A204.1 (cell line): ENCODE results near the gene PTPRA.
A peak's percentile ranks its signal among the peaks of the same experiment; 100 is the strongest.
"Not testable (repeated sequence)": the region's sequence is repeated elsewhere in the genome, so short reads cannot be mapped to it uniquely, and the experiment has no call there.

Experiments
- FAIRE-seq: peaks from 2 replicates; lab custom pipeline; 2012; peaks lifted over from hg19 to GRCh38; lab: Jason Lieb, UNC

The PTPRA gene

DNA sequence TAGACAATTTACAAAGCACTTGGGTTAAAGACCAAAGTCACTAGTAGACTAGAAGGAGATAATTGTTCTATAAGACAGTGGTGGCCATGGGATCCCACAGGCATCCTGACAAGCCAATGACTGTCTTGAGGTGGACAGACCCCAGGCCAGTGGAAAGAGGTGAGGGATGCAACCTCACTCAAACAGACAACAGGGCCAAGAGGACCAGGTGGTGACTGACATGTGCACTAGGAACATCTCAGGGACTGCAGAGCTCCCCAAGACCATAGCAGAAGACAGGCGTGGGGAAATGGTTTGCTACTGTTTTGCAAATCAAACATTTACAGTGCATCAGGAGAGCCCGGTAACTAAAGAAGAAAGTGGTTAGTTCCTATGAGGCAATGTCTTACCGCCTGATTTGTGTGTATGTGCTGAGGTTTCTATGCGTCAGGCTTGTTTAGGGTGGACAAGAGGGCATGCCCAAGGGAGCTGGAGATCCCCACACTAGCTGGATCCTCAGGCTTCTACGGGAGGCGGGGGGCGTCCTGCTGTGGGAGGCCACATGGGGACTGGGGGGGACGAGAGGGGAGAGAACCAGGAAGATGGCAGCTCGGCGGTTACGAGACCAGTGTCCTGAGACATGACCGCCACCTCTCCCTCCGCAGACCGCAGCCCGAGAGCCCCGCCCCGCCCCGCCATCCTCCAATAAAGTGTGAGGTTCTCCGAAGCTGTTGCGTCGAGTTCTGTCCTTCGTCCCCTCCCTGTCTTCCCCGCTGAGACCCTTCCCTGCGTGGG lies 171.9 kb downstream of the PTPRA start:
- peak; percentile 96 for FAIRE-seq

DNA sequence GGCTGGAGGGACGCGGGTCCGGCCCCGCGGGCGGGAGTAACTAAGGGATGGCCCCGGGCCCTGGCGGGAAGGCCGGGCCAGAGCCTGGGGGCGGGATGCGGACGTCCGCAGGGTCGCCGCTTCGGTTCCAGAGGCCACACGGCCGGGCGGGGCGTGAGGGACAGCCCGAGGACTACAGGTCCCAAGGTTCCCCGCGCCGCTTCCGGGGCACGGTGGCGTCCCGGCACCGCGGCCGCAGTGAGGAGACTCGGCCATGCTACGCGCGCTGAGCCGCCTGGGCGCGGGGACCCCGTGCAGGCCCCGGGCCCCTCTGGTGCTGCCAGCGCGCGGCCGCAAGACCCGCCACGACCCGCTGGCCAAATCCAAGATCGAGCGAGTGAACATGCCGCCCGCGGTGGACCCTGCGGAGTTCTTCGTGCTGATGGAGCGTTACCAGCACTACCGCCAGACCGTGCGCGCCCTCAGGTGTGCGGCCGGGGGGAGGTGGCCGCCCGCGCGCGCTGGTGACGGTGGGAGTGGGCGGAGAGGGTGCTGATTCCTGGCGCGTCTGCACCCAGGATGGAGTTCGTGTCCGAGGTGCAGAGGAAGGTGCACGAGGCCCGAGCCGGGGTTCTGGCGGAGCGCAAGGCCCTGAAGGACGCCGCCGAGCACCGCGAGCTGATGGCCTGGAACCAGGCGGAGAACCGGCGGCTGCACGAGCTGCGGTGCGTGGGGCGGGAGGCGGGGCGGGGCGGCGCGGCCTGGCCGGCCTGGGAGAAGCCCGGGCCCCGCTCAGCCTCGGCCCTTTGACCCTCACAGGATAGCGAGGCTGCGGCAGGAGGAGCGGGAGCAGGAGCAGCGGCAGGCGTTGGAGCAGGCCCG lies 172.8 kb downstream of the PTPRA start, which contains the start of gene MRPS26:
Gene MRPS26 (plus strand): TSS at position 237 of the 861 bp plus-strand sequence. CDS start 17 bp downstream, at position 254.
- no peak for FAIRE-seq

DNA sequence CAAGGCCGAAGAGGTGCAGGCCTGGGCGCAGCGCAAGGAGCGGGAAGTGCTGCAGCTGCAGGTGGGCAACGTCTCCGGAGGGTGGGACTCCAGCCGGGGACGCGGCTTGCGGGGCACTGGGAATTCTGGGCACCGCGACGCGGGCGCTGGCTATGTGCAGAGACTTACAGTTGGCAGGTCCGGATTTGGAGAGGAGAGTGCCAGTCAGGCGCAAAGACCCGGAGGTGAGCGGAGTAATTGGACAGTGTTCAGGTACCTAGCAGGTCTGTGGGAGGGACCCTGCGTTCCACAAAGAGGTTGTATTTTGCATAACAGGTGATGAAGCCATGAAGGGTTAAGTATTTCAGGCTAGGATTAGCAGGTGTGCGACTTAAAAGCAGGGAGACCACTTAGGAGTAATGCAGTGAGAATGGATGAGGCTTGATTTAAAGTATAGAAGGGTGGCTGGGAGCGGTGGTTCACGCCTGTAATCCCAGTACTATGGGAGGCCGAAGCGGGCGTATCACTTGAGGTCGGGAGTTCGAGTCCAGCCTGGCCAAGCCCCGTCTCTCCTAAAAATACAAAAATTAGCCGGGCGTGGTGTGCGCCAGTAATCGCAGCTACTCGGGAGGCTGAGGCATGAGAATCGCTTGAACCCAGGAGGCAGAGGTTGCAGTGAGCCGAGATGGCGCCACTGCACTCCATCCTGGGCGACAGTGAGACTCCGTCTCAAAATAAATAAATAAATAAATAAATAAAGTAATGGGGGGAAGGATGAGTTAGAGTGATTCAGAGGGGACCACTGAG lies 173.6 kb downstream of the PTPRA start:
- no peak for FAIRE-seq

DNA sequence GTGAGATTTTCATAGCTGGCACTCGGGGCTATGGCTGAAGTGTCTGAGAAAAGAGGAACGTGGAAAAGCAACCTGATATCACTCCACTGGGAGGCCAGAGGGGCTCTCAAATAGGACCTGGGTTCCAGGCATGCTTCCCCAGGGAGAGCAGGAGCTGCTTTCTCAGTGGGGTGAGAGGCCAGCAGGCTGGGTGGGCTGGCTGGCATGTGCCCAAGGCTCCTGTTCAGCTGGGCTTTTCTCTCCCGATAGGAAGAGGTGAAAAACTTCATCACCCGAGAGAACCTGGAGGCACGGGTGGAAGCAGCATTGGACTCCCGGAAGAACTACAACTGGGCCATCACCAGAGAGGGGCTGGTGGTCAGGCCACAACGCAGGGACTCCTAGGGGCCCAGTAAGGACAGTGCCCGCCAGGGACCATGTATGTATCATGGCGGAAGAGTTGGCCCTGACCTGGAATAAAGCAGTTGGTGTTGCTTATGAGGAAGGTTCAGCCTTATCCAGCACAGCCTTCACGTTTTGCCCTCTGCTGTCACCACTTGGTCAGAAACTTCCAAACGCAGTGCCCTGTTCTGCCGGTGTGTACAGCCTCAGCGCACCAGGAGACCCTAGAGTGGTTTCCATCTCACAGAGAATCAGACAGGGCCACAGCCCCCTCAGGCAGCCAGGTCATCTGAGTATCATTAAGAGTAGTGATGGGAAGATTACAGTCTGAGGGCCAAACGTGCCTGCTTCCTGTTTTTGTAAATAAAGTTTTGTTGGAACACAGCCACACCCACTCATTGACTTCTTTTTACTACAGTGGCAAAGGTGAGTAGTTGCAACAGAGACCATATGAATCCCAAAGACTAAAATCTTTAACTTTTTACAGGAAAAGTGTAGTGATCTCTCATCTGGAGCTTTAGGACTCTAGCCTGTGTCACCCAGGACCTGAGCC lies 174.5 kb downstream of the PTPRA start:
- FAIRE-seq: no peak

DNA sequence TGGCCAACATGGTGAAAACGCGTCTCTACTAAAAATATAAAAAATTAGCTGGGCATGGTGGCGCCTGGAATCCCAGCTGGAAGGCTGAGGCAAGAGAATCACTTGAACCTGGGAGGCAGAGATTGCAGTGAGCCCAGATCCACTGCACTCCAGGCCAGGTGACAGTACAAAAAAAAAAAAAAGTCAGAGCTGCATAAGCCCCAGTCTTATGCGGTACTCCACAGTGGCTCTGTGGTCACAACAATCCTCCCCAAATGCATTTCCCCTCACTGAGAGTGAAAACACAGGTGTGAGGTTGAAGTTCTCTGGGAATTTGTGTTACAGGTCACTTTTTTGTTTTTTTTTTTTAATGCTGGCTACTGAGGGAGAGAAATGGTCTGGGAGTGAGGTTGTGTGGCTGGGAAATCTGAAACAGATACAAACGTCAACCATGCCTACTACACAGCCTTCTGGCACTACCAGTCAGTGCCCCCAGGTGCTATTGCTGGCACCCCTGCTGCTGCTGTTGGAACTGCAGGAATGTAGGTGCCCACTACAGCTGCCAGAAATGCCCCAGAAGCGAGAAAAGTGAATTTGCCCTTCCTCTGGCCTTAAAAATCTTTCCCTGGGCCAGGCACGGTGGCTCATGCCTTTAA lies 178.2 kb downstream of the PTPRA start:
- FAIRE-seq: no peak

DNA sequence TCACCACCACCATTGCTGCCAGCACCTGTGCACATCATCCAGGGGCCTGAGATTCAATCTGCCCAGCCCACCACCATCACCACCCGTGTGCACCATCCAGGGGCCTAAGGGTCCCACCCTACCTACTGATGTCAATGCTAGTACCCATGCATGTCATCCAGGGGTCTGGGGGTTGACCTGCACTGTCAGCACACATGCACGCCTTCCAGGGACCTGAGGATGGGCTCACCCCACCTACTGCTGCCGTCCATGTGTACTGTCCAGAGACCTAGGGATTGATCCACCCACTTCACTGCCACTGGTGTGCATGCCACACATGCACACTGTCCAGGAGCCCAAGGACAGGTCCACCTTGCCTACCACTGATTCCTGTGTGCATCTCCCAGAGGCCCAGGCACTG lies 186.2 kb downstream of the PTPRA start:
- no peak for FAIRE-seq

DNA sequence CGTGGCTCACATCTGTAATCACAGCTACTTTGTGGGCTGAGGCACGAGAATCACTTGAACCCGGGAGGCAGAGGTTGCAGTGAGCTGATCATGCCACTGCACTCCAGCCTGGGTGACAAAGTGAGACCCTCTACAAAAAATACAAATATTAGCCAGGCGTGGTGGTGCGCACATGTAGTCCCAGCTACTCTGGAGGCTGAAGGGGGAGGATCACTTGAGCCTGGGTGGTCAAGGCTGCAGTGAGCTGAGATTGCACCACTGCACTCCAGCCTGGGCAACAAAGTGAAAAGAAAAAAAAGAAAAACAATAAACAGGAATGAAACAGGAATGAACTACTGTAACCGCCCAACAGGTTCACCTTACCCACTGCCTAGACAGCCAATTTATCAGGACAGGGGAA lies 190.8 kb downstream of the PTPRA start:
- FAIRE-seq: not testable (repeated sequence)

GRCh38 chr20:3067139-3068014 lies 194.1 kb downstream of the PTPRA start:
- FAIRE-seq: no peak

GRCh38 chr20:3068075-3068474 lies 194.8 kb downstream of the PTPRA start:
- no peak for FAIRE-seq

- no peak for FAIRE-seq
These were observed 196.0 kb downstream of the PTPRA start for GRCh38 chr20:3068986-3069900.

GRCh38 chr20:3070725-3071124 lies 197.4 kb downstream of the PTPRA start:
- FAIRE-seq: no peak

DNA sequence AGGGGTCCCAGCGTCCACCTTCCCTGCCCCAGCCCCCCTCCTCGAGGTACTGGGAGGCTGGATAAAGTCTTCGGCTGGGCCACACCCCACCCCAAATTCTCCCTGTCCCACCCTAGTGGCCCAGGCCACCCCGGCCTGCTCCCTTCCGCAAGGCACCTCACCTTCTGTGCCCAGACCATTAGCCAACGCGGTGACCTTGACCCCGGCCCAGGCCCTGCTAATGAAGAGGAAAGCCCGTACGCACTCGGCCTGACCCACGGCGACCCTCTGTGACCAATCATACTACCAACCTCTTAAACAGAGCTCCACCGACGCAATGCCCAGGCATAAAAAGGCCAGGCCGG lies 198.0 kb downstream of the PTPRA start:
- no peak for FAIRE-seq

DNA sequence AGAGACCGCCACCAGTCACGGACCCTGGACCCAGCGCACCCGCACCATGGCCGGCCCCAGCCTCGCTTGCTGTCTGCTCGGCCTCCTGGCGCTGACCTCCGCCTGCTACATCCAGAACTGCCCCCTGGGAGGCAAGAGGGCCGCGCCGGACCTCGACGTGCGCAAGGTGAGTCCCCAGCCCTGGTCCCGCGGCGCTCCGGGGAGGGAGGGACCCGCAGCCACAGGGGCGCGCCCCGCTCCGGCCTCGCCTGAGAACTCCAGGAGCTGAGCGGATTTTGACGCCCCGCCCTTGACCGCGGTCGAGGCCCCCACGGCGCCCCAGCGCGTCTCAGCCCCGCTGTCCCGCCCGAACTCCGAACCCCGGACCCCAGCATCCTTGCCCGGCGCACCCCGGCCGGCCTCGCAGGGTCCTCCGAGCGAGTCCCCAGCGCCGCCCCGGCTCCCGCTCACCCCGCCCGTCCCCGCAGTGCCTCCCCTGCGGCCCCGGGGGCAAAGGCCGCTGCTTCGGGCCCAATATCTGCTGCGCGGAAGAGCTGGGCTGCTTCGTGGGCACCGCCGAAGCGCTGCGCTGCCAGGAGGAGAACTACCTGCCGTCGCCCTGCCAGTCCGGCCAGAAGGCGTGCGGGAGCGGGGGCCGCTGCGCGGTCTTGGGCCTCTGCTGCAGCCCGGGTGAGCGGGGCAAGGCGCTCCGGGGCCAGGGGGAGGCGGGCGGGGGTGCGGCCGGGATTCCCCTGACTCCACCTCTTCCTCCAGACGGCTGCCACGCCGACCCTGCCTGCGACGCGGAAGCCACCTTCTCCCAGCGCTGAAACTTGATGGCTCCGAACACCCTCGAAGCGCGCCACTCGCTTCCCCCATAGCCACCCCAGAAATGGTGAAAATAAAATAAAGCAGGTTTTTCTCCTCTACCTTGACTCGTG lies 198.6 kb downstream of the PTPRA start, which contains the start of gene OXT:
Gene OXT (plus strand): TSS at position 11 of the 920 bp plus-strand sequence. CDS start 36 bp downstream, at position 47.
- no peak for FAIRE-seq

- no peak for FAIRE-seq
These were observed 199.4 kb downstream of the PTPRA start for GRCh38 chr20:3072530-3073250.

- FAIRE-seq: not testable (repeated sequence)
These were observed 200.0 kb downstream of the PTPRA start for GRCh38 chr20:3073251-3073643.

DNA sequence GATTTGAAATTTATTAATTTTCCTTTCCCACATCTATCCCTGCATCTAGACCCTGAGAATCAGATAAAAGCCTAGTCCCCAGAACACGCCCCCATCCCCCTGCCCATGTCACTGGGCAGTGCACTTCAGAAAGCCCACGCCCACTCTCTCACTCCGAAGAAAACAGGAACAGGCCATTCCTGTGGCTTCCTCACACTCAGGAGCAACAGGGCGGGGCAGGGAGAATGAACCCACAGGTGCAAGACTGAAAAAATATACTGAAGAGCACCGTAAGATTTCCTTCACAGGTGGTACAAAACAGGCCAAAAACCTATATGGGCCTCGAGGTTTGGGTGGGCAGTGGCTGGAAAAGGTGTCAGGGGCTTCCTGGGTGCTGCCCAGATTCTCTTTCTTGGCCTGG lies 201.5 kb downstream of the PTPRA start:
- FAIRE-seq: no peak

GRCh38 chr20:3075315-3075714 lies 202.0 kb downstream of the PTPRA start:
- FAIRE-seq: not testable (repeated sequence)
